GM19043 (cell line): ENCODE data around the gene SH3BP4.
"Not testable (repeated sequence)": the region's sequence is repeated elsewhere in the genome, so short reads cannot be mapped to it uniquely, and the experiment has no call there.

Source experiments
- ATAC-seq: cut with Tn5 transposase; IDR thresholded peaks from one replicate; pipeline ENCODE4 v1.9.1; 2021; ENCODE audit warnings: low read depth; ENCODE audit not compliant: unreplicated experiment

Gene SH3BP4

GRCh38 chr2:235009081-235009480 is 57.3 kb downstream of the SH3BP4 start:
- no peak for ATAC-seq

GRCh38 chr2:235010117-235010714 is 58.4 kb downstream of the SH3BP4 start:
- no peak for ATAC-seq

GRCh38 chr2:235011607-235011928 is 59.8 kb downstream of the SH3BP4 start:
- no peak for ATAC-seq

GRCh38 chr2:235011929-235012631 is 60.3 kb downstream of the SH3BP4 start:
- no peak for ATAC-seq

- ATAC-seq: no peak
These were observed 65.6 kb downstream of the SH3BP4 start for GRCh38 chr2:235017441-235017840.

- ATAC-seq: no peak
These were observed 67.0 kb downstream of the SH3BP4 start for GRCh38 chr2:235018838-235019237.

- ATAC-seq: not testable (repeated sequence)
These were observed 68.3 kb downstream of the SH3BP4 start for GRCh38 chr2:235020141-235020540.

GRCh38 chr2:235021752-235022151 is 69.9 kb downstream of the SH3BP4 start:
- ATAC-seq: no peak

GRCh38 chr2:235024191-235024860 is 72.5 kb downstream of the SH3BP4 start:
- no peak for ATAC-seq

- no peak for ATAC-seq
These were observed 73.3 kb downstream of the SH3BP4 start for GRCh38 chr2:235024931-235025773.

- ATAC-seq: no peak
These were observed 74.2 kb downstream of the SH3BP4 start for GRCh38 chr2:235025800-235026536.

GRCh38 chr2:235026649-235027557 is 75.1 kb downstream of the SH3BP4 start:
- no peak for ATAC-seq

- no peak for ATAC-seq
These were observed 75.9 kb downstream of the SH3BP4 start for GRCh38 chr2:235027558-235028214.

- ATAC-seq: no peak
These were observed 76.8 kb downstream of the SH3BP4 start for GRCh38 chr2:235028646-235029045.

- no peak for ATAC-seq
These were observed 77.2 kb downstream of the SH3BP4 start for GRCh38 chr2:235029054-235029453.

- no peak for ATAC-seq
These were observed 78.3 kb downstream of the SH3BP4 start for GRCh38 chr2:235030126-235030525.

GRCh38 chr2:235030936-235031335 is 79.1 kb downstream of the SH3BP4 start:
- ATAC-seq: no peak

- ATAC-seq: no peak
These were observed 80.0 kb downstream of the SH3BP4 start for GRCh38 chr2:235031686-235032373.
